Left lung (tissue), 10 donors: ENCODE measurements around the gene CCDC40. TPM values are rescaled to one million over a fixed set of nuclear protein-coding genes. Genes with fewer than 3 reads are reported as not detected.
"Not testable (repeated sequence)": the region's sequence is repeated elsewhere in the genome, so short reads cannot be mapped to it uniquely, and the experiment has no call there.

Experiments used
- ATAC-seq: fragments of 200-7000 bp; cut with Tn5 transposase; one replicate; pipeline ENCODE4 v1.9.1; 2020; ENCODE audit warnings: moderate library complexity
- DNase-seq, 4 donors: peaks; one replicate each; pipeline ENCODE4 v3.0.0-alpha.2; 2013 to 2020
- H3K27ac ChIP-seq, 2 donors: fragments of 200-600 bp; sonication (generic) in 1 of 2; one replicate each; pipeline versions ENCODE4 v1.5.0 to v1.8.0; 2020 to 2021
- H3K27me3 ChIP-seq, 2 donors: fragments of 200-600 bp; sonication (generic) in 1 of 2; one replicate each; pipeline versions ENCODE4 v1.5.0 to v1.8.0; 2020 to 2021
- H3K36me3 ChIP-seq, 2 donors: fragments of 200-600 bp; sonication (generic) in 1 of 2; one replicate each; pipeline versions ENCODE4 v1.5.0 to v1.8.0; 2020 to 2021
- H3K4me1 ChIP-seq, 2 donors: fragments of 200-600 bp; one replicate each; pipeline ENCODE4 v1.8.0; 2021
- H3K4me3 ChIP-seq, 2 donors: fragments of 200-600 bp; sonication (generic) in 1 of 2; one replicate each; pipeline versions ENCODE4 v1.5.0 to v1.8.0; 2020 to 2021; ENCODE audit warnings: mild to moderate bottlenecking in 1 of 2
- H3K9me3 ChIP-seq, 2 donors: fragments of 200-600 bp; sonication (generic) in 1 of 2; one replicate each; pipeline versions ENCODE4 v1.5.0 to v1.8.0; 2020 to 2021
- intact Hi-C, 2 donors: fragments of 100-400 bp; cut with DNase I; formaldehyde crosslinking; loops; one replicate each; pipeline versions ENCODE4 v1.11.2 to v1.14.2; 2022
- polyA plus RNA-seq, 6 donors: library from polyadenylated mRNA; unstranded; fragments of 120-200 nt; gene quantifications; one replicate each; pipeline ENCODE4 v1.2.1, GENCODE V29; 2013; ENCODE audit not compliant: insufficient read length in 6 of 6
- total RNA-seq, 2 donors: library from RNA; stranded (reverse); fragmentation: NEBNext Ultra II Directional; extraction: Animal tissue kit (Norgen Biotek cat#: 25700); gene quantifications; one replicate each; pipeline ENCODE4 v1.2.1, GENCODE V29; 2021
- TF ChIP-seq, protein P1 (sequence below), 2 donors: fragments of 200-600 bp; sonication (generic) in 1 of 2; IDR thresholded peaks; one replicate each; pipeline versions ENCODE4 v1.5.0 to v1.8.0; 2021; ENCODE audit warnings: antibody characterized with exemption in 2 of 2
- donor health status: DM: no; HTN: yes; CAD: no.
- donor health status: DM: no; HTN: no; CAD: no.

Gene CCDC40
- total and polyA plus RNA-seq, 8 donors, result 8.0 to 15.2 (median 11.5) TPM

DNA sequence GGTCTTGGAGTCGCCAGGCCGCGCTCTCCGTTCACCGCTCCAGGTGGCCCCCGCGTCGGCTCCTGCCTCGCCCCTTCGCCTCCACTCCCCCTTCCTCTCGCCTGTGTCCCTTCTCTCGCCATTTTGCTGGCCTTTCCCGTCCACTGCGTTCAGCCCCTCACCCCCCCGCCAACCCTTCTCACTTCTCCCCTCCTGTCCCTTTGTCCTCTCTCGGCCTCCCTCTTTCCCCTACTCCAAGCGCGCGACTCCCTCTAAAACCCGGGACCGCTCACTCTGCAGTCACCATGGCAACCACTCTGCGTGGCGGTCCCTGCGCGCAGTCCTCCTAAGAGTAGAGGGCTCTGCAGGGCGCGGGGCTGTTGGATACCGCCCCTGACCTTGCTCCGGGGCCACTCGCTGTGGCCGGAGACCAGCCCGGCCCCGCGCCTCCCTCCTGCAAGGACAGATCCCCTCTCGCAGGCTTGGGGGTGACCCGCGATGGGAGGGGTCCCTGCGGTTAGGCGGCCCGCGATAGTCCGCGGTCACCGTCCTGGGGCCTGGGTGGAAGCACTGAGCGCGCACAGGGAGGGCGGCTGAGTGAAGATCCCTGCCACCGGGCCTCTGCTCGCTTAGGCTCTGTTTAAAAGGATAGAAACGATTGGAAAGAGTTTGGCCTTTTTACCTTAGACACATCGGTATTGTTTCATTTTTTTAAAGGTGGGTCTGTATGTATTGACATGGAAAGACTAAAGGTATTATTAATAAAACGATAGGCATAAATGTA lies 454 bp downstream of the CCDC40 start:
- Histone ChIP-seq H3K36me3 (peaks cover 0 to under 1% of the 10 kb centered on the region in 2 donors), H3K4me3 (peak overlapping the region; percentile 62 to 84), H3K4me1 (peaks cover 4 to 30% of the 10 kb centered on the region in 2 donors), H3K9me3 (no peaks in the 10 kb centered on the region), H3K27me3 (peaks cover 0 to 33% of the 10 kb centered on the region in 2 donors), H3K27ac (peak overlapping the region; percentile 26 to 96)
- TF ChIP-seq, protein P1, sequence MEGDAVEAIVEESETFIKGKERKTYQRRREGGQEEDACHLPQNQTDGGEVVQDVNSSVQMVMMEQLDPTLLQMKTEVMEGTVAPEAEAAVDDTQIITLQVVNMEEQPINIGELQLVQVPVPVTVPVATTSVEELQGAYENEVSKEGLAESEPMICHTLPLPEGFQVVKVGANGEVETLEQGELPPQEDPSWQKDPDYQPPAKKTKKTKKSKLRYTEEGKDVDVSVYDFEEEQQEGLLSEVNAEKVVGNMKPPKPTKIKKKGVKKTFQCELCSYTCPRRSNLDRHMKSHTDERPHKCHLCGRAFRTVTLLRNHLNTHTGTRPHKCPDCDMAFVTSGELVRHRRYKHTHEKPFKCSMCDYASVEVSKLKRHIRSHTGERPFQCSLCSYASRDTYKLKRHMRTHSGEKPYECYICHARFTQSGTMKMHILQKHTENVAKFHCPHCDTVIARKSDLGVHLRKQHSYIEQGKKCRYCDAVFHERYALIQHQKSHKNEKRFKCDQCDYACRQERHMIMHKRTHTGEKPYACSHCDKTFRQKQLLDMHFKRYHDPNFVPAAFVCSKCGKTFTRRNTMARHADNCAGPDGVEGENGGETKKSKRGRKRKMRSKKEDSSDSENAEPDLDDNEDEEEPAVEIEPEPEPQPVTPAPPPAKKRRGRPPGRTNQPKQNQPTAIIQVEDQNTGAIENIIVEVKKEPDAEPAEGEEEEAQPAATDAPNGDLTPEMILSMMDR (IDR thresholded peaks at IDR 0.05), result no peak
- ATAC-seq, result peak; percentile 23
- intact Hi-C loops, result no loop called here
- peak in 3 of 4 donors; percentile 45 to 71 (median 66) for DNase-seq

DNA sequence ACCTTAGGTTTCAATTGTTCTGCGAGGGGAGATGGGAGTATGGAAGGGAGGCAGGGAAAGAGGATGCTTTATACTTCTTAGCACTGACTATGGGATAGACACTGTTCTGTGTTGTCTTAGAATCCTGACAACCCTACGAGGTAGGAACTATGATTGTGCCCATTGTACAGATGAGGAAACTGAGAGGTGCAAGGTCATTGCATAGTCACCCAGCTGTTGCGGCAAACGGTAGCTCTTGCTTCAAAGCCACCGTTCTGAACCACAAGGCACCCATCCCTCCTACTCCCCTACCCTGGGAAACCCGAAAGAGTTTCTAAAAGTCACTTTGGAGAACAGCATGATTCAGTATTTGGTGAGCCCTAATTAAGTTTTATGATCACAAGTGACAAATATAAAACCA lies 7.5 kb downstream of the CCDC40 start:
- intact Hi-C loops, result no loop called here

DNA sequence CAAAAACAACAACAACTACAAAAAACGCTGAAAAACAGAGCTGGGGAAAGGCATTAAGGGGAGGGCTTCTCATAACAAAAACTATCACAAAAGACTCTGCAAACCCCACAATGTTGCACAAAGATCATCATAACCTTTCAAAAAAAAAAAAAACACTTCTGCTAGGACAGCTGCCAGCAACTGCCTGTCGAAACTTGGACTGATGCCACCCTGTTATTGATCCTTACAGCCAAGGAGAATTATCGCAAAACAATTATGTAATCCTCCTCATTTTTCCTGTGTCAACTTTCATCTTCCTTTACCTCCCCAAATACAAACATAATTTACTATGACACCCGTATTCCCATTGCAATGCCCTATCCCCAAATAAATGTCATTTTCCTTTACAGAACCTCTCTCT lies 9.3 kb downstream of the CCDC40 start:
- H3K36me3 ChIP-seq, result peaks cover 0 to 13% of the 10 kb centered on the region in 2 donors
- no peak overlapping the region for H3K4me3 ChIP-seq
- TF ChIP-seq, protein P1 (IDR thresholded peaks at IDR 0.05), result no peak
- DNase-seq (no peak), ATAC-seq (no peak)
- H3K9me3 ChIP-seq, result peaks cover 0 to 4% of the 10 kb centered on the region in 2 donors
- no peaks in the 10 kb centered on the region for H3K4me1 ChIP-seq
- H3K27me3 ChIP-seq, result no peaks in the 10 kb centered on the region
- intact Hi-C loops, result no loop called here
- H3K27ac ChIP-seq, result no peak overlapping the region

More for the DNA sequence above, 7.5 kb downstream of the CCDC40 start:
- Histone ChIP-seq H3K4me3 (no peak overlapping the region), H3K27ac (no peak overlapping the region), H3K27me3 (no peaks in the 10 kb centered on the region), H3K36me3 (peaks cover 0 to 6% of the 10 kb centered on the region in 2 donors), H3K9me3 (peaks cover 0 to 4% of the 10 kb centered on the region in 2 donors), H3K4me1 (no peaks in the 10 kb centered on the region)
- TF ChIP-seq, protein P1 (IDR thresholded peaks at IDR 0.05), result no peak
- no peak for ATAC-seq
- DNase-seq, result no peak

DNA sequence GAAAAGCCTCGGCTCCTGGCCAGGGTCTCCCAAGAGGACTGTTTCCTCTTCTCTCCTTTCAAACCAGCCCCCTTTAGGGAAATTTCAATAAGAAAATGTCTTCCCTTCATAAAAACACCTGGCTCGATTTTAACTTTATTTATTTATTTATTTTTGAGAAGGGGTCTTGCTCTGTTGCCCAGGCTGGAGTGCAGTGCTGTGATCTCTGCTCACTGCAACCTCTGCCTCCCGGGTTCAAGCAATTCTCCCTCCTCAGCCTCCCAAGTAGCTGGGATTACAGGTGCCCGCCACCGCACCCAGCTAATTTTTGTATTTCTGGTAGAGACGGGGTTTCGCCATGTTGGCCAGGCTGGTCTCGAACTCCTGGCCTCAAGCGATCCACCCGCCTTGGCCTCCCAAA lies 10.3 kb downstream of the CCDC40 start:
- H3K27ac ChIP-seq, ATAC-seq, H3K27me3 ChIP-seq, intact Hi-C loops, H3K4me1 ChIP-seq, DNase-seq, H3K4me3 ChIP-seq, H3K9me3 ChIP-seq: not testable (repeated sequence)
- H3K36me3 ChIP-seq, result peaks cover 0 to 16% of the 10 kb centered on the region in 2 donors

DNA sequence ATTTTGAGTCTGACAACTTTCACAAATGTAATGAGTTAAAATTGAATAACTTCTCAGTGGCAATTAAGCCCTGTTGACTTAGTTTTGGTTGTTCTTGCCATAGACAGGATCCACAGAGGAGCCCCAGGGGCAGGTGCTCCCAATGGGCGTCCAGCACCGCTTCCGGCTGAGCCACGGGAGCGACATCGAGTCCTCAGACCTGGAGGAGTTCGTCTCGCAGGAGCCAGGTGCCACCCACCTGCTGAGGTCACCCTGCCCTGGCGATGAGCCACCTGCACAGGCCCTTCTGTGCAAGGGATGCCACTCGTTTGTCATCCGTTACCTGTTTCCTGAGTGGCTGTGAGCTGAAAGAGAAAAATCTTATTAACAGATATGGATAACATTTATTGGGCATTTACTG lies 10.7 kb downstream of the CCDC40 start:
- H3K27me3 ChIP-seq, result no peaks in the 10 kb centered on the region
- peaks cover 0 to 4% of the 10 kb centered on the region in 2 donors for H3K9me3 ChIP-seq
- TF ChIP-seq, protein P1 (IDR thresholded peaks at IDR 0.05), result no peak
- no peak overlapping the region for H3K27ac ChIP-seq
- no peaks in the 10 kb centered on the region for H3K4me1 ChIP-seq
- DNase-seq, result no peak
- intact Hi-C loops, result no loop called here
- no peak for ATAC-seq
- peaks cover 0 to 13% of the 10 kb centered on the region in 2 donors for H3K36me3 ChIP-seq
- no peak overlapping the region for H3K4me3 ChIP-seq
